Mesodermal cell (in vitro differentiated cells): ENCODE data around the gene CD101. TPM values are rescaled to one million over a fixed set of nuclear protein-coding genes. Genes with fewer than 3 reads are reported as not detected.

ENCODE experiments used
- H3K27ac ChIP-seq: 2 replicates; pipeline ENCODE4 v1.7.0; 2013; ENCODE audit warnings: mild to moderate bottlenecking, low read depth, low read length, moderate library complexity; ENCODE audit not compliant: severe bottlenecking
- H3K36me3 ChIP-seq: 2 replicates; pipeline ENCODE4 v1.7.1; 2013; ENCODE audit warnings: mild to moderate bottlenecking, low read length, moderate library complexity; ENCODE audit not compliant: control insufficient read depth, insufficient read depth
- H3K4me1 ChIP-seq: one replicate; pipeline ENCODE4 v1.7.1; 2013; ENCODE audit warnings: mild to moderate bottlenecking, low read length; ENCODE audit not compliant: insufficient read depth, control insufficient read depth, poor library complexity, severe bottlenecking
- H3K4me3 ChIP-seq: 2 replicates; pipeline ENCODE4 v1.7.0; 2013; ENCODE audit warnings: low read length, control low read depth, mild to moderate bottlenecking; ENCODE audit not compliant: insufficient read depth, poor library complexity, severe bottlenecking; ENCODE audit errors: extremely low read depth
- H3K9me3 ChIP-seq: 2 replicates; pipeline ENCODE4 v1.7.1; 2013; ENCODE audit warnings: mild to moderate bottlenecking, low read length, moderate library complexity; ENCODE audit not compliant: control insufficient read depth
- WGBS, 2 experiments: methylation state at CpG; one replicate each; pipeline ENCODE4 v1.1.5; 2013; ENCODE audit warnings: missing lambda C conversion rate in 2 of 2; ENCODE audit not compliant: insufficient coverage in 2 of 2; 5-methylcytosine and 5-hydroxymethylcytosine counted together
- polyA plus RNA-seq, 2 experiments: library from polyadenylated mRNA; stranded (reverse); fragments of 50-300 nt; gene quantifications; one replicate each; pipeline ENCODE4 v1.2.3, GENCODE V29; 2013

CD101 gene, protein sequence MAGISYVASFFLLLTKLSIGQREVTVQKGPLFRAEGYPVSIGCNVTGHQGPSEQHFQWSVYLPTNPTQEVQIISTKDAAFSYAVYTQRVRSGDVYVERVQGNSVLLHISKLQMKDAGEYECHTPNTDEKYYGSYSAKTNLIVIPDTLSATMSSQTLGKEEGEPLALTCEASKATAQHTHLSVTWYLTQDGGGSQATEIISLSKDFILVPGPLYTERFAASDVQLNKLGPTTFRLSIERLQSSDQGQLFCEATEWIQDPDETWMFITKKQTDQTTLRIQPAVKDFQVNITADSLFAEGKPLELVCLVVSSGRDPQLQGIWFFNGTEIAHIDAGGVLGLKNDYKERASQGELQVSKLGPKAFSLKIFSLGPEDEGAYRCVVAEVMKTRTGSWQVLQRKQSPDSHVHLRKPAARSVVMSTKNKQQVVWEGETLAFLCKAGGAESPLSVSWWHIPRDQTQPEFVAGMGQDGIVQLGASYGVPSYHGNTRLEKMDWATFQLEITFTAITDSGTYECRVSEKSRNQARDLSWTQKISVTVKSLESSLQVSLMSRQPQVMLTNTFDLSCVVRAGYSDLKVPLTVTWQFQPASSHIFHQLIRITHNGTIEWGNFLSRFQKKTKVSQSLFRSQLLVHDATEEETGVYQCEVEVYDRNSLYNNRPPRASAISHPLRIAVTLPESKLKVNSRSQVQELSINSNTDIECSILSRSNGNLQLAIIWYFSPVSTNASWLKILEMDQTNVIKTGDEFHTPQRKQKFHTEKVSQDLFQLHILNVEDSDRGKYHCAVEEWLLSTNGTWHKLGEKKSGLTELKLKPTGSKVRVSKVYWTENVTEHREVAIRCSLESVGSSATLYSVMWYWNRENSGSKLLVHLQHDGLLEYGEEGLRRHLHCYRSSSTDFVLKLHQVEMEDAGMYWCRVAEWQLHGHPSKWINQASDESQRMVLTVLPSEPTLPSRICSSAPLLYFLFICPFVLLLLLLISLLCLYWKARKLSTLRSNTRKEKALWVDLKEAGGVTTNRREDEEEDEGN
- 1.4 TPM for polyA plus RNA-seq (2013, experiment 1 of 2)
- polyA plus RNA-seq (2013, experiment 2 of 2) = 0.40 TPM

GRCh38 chr1:117001254-117001927, at the start of gene CD101:
CD101 (plus strand) TSS chr1:117001760; CDS start chr1:117001818, 58 bp downstream.
- Histone ChIP-seq H3K4me3 (no peak within 1 kb of the TSS), H3K9me3 (no peaks in the 10 kb centered on the region), H3K27ac (no peak within 1 kb of the TSS), H3K4me1 (no peaks in the 10 kb centered on the region), H3K36me3 (no peaks in the 10 kb centered on the region)
- 100% methylated on average over 1 to 2 of the region's 3 CpGs for WGBS, 2 experiments

DNA sequence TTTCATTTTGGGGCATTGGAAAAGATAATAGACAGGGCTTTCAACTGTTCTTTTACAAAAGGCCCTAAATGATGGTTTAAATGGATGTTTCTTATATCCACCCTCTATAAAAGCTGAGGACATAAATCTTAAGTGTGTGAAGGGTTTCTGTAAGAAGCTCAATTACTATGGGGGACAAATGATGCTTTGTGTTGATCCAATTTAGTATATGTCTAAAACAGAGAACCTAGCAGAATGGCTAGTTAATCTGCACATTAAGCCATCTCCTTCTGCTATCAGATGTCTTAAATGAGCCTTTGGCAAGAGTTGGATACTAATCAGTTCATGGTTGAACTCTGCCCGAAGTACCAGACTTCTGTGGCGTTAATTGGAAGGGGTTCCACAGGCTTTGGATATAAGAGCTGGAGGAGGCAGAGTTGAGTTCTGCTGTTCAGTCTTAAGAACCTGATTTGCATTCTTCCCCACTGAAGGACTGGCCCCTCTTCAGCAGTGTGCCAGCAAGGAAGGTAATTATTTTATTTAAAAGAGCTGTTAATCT, 48.8 kb upstream of the CD101 start:
- H3K4me1 ChIP-seq = peaks cover 21% of the 10 kb centered on the region
- H3K36me3 ChIP-seq = peaks cover 18% of the 10 kb centered on the region
- 100% methylated on average over 2 of the region's 2 CpGs for WGBS, 2 experiments
- no peaks in the 10 kb centered on the region for H3K9me3 ChIP-seq
- no peak overlapping the region for H3K4me3 ChIP-seq
- no peak overlapping the region for H3K27ac ChIP-seq

- H3K4me3 ChIP-seq = no peak overlapping the region
- H3K27ac ChIP-seq = no peak overlapping the region
- no peaks in the 10 kb centered on the region for H3K9me3 ChIP-seq
- 100% methylated on average over 1 to 2 of the region's 3 CpGs for WGBS, 2 experiments
- peaks cover 21% of the 10 kb centered on the region for H3K4me1 ChIP-seq
- H3K36me3 ChIP-seq = peaks cover 11% of the 10 kb centered on the region
Observed at GRCh38 chr1:116954440-116954839, 47.1 kb upstream of the CD101 start.

DNA sequence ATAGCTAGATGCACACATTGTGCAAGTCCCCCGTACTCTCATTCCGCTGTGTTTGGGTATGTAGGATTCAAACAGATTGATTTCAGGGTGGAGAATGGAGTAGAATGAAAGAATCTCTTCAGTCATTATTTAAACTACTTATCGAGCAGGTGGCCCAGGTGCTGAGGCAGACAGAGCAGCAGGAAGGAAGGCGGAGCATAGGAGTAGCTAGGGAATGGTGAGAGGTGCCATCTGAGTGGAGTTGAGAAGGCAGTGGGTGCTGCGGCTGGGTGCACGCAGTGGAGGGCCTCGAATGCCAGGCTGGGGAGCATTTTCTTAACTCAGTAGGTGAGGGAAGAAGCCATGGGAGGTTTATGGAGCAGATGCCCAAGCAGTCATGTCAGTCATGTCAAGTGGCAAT, 45.2 kb upstream of the CD101 start:
- 93 to 99% methylated on average over 5 of the region's 7 CpGs for WGBS, 2 experiments
- H3K4me3 ChIP-seq = no peak overlapping the region
- peaks cover 11% of the 10 kb centered on the region for H3K36me3 ChIP-seq
- peaks cover 7% of the 10 kb centered on the region for H3K4me1 ChIP-seq
- H3K9me3 ChIP-seq = no peaks in the 10 kb centered on the region
- no peak overlapping the region for H3K27ac ChIP-seq

DNA sequence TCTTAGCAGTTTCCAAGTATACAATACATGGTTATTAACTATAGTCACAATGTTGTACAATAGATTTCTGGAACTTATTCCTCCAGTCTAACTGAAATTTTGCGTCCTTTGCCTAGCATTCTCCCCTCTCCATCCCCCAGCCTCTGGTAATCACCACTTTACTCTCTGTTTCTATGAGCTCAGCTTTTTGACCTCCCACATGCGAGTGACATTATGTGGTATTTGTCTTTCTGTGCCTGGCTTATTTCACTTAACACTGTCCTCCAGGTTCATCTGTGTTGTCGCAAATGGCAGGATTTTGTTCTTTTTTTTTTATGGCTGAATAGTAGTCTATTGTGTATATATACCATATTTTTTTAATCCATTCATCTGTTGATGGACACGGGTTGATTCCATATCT, 43.9 kb upstream of the CD101 start:
- Histone ChIP-seq H3K4me3 (no peak overlapping the region), H3K27ac (no peak overlapping the region), H3K36me3 (peaks cover 20% of the 10 kb centered on the region), H3K4me1 (peaks cover 4% of the 10 kb centered on the region), H3K9me3 (no peaks in the 10 kb centered on the region)
- 92% methylated on average over 2 of the region's 4 CpGs; no CpG with 5 or more reads in 1 of the 2 experiments for WGBS, 2 experiments

- peaks cover 4% of the 10 kb centered on the region for H3K4me1 ChIP-seq
- no peak overlapping the region for H3K27ac ChIP-seq
- no peaks in the 10 kb centered on the region for H3K9me3 ChIP-seq
- H3K36me3 ChIP-seq = peaks cover 16% of the 10 kb centered on the region
- WGBS, 2 experiments = 85 to 94% methylated on average over 3 of the region's 4 CpGs
- no peak overlapping the region for H3K4me3 ChIP-seq
Observed at GRCh38 chr1:116958110-116958509, 43.5 kb upstream of the CD101 start.

GRCh38 chr1:116958977-116959376, 42.6 kb upstream of the CD101 start:
- H3K4me1 ChIP-seq = peaks cover 4% of the 10 kb centered on the region
- no peak overlapping the region for H3K4me3 ChIP-seq
- H3K36me3 ChIP-seq = peaks cover 16% of the 10 kb centered on the region
- H3K27ac ChIP-seq = no peak overlapping the region
- no peaks in the 10 kb centered on the region for H3K9me3 ChIP-seq
- 88 to 89% methylated on average over 1 of the region's 2 CpGs for WGBS, 2 experiments

GRCh38 chr1:116961606-116962005, 40.0 kb upstream of the CD101 start:
- Histone ChIP-seq H3K4me1 (peaks cover 4% of the 10 kb centered on the region), H3K9me3 (no peaks in the 10 kb centered on the region), H3K36me3 (peaks cover 19% of the 10 kb centered on the region), H3K4me3 (no peak overlapping the region), H3K27ac (no peak overlapping the region)
- WGBS, 2 experiments = 97 to 98% methylated on average over 6 of the region's 6 CpGs

DNA sequence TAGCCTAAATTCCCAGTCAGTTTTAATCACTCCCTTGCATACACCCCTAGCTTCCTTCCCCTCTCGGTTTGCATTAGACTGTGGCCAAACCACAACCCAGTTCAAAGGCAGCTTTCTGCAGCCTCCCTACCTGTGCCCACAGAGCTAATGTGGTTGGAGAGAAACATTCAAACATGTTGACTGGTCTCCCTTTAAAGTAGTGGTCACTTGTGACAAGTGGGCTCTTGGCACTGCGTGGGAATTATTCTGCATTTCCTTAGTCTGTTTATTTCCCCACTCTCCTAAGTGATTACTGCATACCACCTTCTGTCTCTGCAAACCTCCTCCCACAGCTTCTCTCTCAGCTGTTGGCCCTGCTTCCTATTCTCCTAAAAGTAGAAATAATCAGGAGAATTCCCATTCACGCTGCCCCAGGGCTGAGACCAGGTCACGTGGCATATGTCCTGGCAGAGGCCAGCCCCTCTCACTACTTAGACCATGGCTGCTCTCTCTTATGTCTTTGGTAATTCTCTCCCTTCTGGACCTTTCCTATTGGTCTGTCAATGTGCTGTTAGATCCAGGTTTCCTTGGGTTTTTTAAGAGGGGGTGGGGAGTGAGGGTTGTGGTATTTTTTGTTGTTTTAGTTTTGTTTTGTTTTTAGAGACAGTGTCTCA, 38.4 kb upstream of the CD101 start:
- Histone ChIP-seq H3K36me3 (peaks cover 30% of the 10 kb centered on the region), H3K9me3 (no peaks in the 10 kb centered on the region), H3K4me3 (no peak overlapping the region), H3K4me1 (peaks cover 4% of the 10 kb centered on the region), H3K27ac (no peak overlapping the region)
- 100% methylated on average over 3 of the region's 4 CpGs for WGBS, 2 experiments

DNA sequence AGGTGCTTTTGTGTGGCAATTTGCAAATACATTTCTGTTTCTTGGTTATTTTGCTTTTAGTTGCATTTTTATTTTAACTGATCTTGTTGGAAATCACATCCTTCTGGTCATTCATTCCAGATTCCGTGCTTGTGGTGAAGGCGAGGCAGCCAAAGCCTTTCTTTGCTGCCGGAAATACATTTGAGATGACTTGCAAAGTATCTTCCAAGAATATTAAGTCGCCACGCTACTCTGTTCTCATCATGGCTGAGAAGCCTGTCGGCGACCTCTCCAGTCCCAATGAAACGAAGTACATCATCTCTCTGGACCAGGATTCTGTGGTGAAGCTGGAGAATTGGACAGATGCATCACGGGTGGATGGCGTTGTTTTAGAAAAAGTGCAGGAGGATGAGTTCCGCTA, 34.8 kb upstream of the CD101 start:
- peaks cover 25% of the 10 kb centered on the region for H3K36me3 ChIP-seq
- 96 to 97% methylated on average over 9 to 11 of the region's 11 CpGs for WGBS, 2 experiments
- H3K27ac ChIP-seq = no peak overlapping the region

More for the DNA sequence above, 34.8 kb upstream of the CD101 start:
- Histone ChIP-seq H3K4me1 (no peaks in the 10 kb centered on the region), H3K4me3 (no peak overlapping the region), H3K9me3 (no peaks in the 10 kb centered on the region)
